Mesendoderm (in vitro differentiated cells): ENCODE data around the gene GDPD5.

Experiments
- DNase-seq: peaks from one replicate; pipeline ENCODE4 v3.0.0; 2013
- H2AK5ac ChIP-seq: 2 replicates; pipeline ENCODE4 v1.6.1; 2013; ENCODE audit warnings: low read length, inconsistent platforms
- H2BK120ac ChIP-seq: 2 replicates; pipeline ENCODE4 v1.6.1; 2013; ENCODE audit warnings: low read depth, mild to moderate bottlenecking, low read length, moderate library complexity, mixed read lengths
- H2BK15ac ChIP-seq: replicated peaks from 2 replicates; pipeline ENCODE4 v1.6.1; 2013; ENCODE audit warnings: low read depth, mild to moderate bottlenecking, moderate library complexity
- H2BK5ac ChIP-seq: 2 replicates; pipeline ENCODE4 v1.6.1; 2013; ENCODE audit warnings: low read length, inconsistent platforms
- H3K18ac ChIP-seq: 2 replicates; pipeline ENCODE4 v1.6.1; 2013; ENCODE audit warnings: mild to moderate bottlenecking, low read length, mixed read lengths
- H3K23ac ChIP-seq: one replicate; pipeline ENCODE4 v1.6.1; 2013; ENCODE audit warnings: low read length
- H3K27ac ChIP-seq: 2 replicates; pipeline ENCODE4 v1.5.1; 2013; ENCODE audit warnings: low read depth, mild to moderate bottlenecking, inconsistent platforms, low read length, moderate library complexity
- H3K27me3 ChIP-seq: 2 replicates; pipeline ENCODE4 v1.6.1; 2013; ENCODE audit warnings: low read length, control low read depth, mild to moderate bottlenecking, inconsistent platforms; ENCODE audit not compliant: insufficient read depth, poor library complexity
- H3K36me3 ChIP-seq: 2 replicates; pipeline ENCODE4 v1.6.1; 2013; ENCODE audit warnings: low read length, inconsistent platforms; ENCODE audit not compliant: control insufficient read depth, insufficient read depth
- H3K4ac ChIP-seq: one replicate; pipeline ENCODE4 v1.6.1; 2013; ENCODE audit warnings: low read depth, mild to moderate bottlenecking, low read length, moderate library complexity
- H3K4me1 ChIP-seq: 2 replicates; pipeline ENCODE4 v1.6.1; 2013; ENCODE audit warnings: low read depth, low read length, inconsistent platforms; ENCODE audit not compliant: control insufficient read depth
- H3K4me2 ChIP-seq: 2 replicates; pipeline ENCODE4 v1.6.1; 2013; ENCODE audit warnings: low read length
- H3K4me3 ChIP-seq: 2 replicates; pipeline ENCODE4 v1.5.1; 2013; ENCODE audit warnings: mild to moderate bottlenecking, low read length
- H3K56ac ChIP-seq: one replicate; pipeline ENCODE4 v1.6.1; 2013; ENCODE audit warnings: low read length
- H3K79me1 ChIP-seq: 2 replicates; pipeline ENCODE4 v1.6.1; 2013; ENCODE audit warnings: low read length, inconsistent platforms
- H3K79me2 ChIP-seq: 2 replicates; pipeline ENCODE4 v1.6.1; 2013; ENCODE audit warnings: mild to moderate bottlenecking, low read length; ENCODE audit not compliant: control insufficient read depth, insufficient read depth
- H3K9ac ChIP-seq: 2 replicates; pipeline ENCODE4 v1.6.1; 2013; ENCODE audit warnings: low read length, inconsistent platforms
- H4K5ac ChIP-seq: one replicate; pipeline ENCODE4 v1.6.1; 2013; ENCODE audit warnings: low read length
- H4K8ac ChIP-seq: one replicate; pipeline ENCODE4 v1.6.1; 2013; ENCODE audit warnings: low read depth, mild to moderate bottlenecking, control low read depth, low read length, moderate library complexity
- WGBS: extraction: QIAGEN DNeasy Blood & Tissue Kit; methylation state at CpG from one replicate; pipeline ENCODE4 v1.1.7; 2013; ENCODE audit warnings: low lambda C conversion rate, missing lambda C conversion rate; ENCODE audit not compliant: insufficient coverage; ENCODE audit errors: extremely low coverage; 5-methylcytosine and 5-hydroxymethylcytosine counted together

GDPD5 gene

DNA sequence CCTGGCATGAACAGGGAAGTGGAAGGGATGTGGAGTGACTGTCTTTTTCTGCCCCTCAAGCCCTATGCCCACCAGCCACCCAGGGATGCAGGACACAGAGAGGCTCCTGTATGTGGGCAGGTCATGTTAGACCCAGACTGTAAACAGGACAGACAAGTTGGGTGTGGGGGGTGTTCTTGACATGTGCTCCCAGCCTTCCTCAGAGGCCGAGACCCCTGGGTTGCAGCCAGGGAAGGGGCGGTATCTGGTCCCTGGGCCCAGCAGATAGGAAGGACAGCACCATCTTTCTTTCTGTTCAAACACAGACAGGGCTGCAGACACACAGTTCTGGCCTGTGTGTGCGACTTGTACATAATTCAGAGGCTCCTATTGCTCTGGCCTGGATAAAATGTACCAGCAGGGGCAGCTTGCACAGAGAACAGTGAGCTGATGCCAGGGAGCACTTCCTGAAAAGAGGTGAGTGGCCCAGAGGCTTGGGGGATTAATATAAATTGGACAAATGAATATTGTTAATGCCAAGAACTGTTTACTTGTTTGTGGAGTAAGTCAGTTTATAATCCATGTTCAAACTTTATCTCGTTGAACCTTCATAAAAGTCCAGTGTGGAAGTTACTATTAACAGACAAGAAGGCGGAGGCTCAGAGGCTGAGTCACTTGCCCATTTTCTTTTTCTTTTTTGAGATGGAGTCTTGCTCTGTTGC lies 16.6 kb downstream of the GDPD5 start:
- H3K23ac ChIP-seq = no peak overlapping the region
- H3K36me3 ChIP-seq = no peaks in the 10 kb centered on the region
- no peak overlapping the region for H4K5ac ChIP-seq
- H3K4ac ChIP-seq = no peak overlapping the region
- no peak overlapping the region for H3K18ac ChIP-seq
- H3K79me2 ChIP-seq = no peaks in the 10 kb centered on the region
- no peaks in the 10 kb centered on the region for H3K79me1 ChIP-seq
- H3K9ac ChIP-seq = no peak overlapping the region
- no peaks in the 10 kb centered on the region for H3K4me1 ChIP-seq
- no peak overlapping the region for H2BK15ac ChIP-seq
- no peak overlapping the region for H3K4me3 ChIP-seq
- no peak overlapping the region for H2BK5ac ChIP-seq
- no peaks in the 10 kb centered on the region for H3K27me3 ChIP-seq
- H3K56ac ChIP-seq = peak overlapping the region; percentile 15
- no peak overlapping the region for H3K4me2 ChIP-seq
- no CpG with 5 or more reads among the region's 5 CpGs for WGBS
- no peak overlapping the region for H2AK5ac ChIP-seq
- no peak overlapping the region for H4K8ac ChIP-seq
- H3K27ac ChIP-seq = no peak overlapping the region
- no peak overlapping the region for H2BK120ac ChIP-seq
- no peak for DNase-seq

GRCh38 chr11:75508051-75508561 lies 17.6 kb downstream of the GDPD5 start:
- no peak for DNase-seq
- H3K4ac ChIP-seq = no peak overlapping the region
- H2AK5ac ChIP-seq = no peak overlapping the region
- no peak overlapping the region for H2BK120ac ChIP-seq
- no peak overlapping the region for H3K23ac ChIP-seq
- no peak overlapping the region for H3K56ac ChIP-seq
- no peaks in the 10 kb centered on the region for H3K79me2 ChIP-seq
- H2BK5ac ChIP-seq = no peak overlapping the region
- no peak overlapping the region for H3K27ac ChIP-seq
- H3K36me3 ChIP-seq = no peaks in the 10 kb centered on the region
- no peaks in the 10 kb centered on the region for H3K27me3 ChIP-seq
- no peak overlapping the region for H2BK15ac ChIP-seq
- WGBS = no CpG with 5 or more reads among the region's 8 CpGs
- H3K4me3 ChIP-seq = no peak overlapping the region
- H4K5ac ChIP-seq = no peak overlapping the region
- H3K4me1 ChIP-seq = no peaks in the 10 kb centered on the region
- H3K18ac ChIP-seq = no peak overlapping the region
- H3K79me1 ChIP-seq = no peaks in the 10 kb centered on the region
- H3K4me2 ChIP-seq = no peak overlapping the region
- H3K9ac ChIP-seq = no peak overlapping the region
- no peak overlapping the region for H4K8ac ChIP-seq

- Histone ChIP-seq H2BK15ac (no peak overlapping the region), H3K36me3 (no peaks in the 10 kb centered on the region), H3K23ac (no peak overlapping the region), H3K27me3 (no peaks in the 10 kb centered on the region), H2BK120ac (no peak overlapping the region), H3K9ac (no peak overlapping the region), H3K4me3 (no peak overlapping the region), H4K5ac (no peak overlapping the region), H3K56ac (no peak overlapping the region), H3K4ac (no peak overlapping the region), H3K4me2 (no peak overlapping the region), H3K4me1 (no peaks in the 10 kb centered on the region), H4K8ac (no peak overlapping the region), H3K18ac (no peak overlapping the region), H3K79me2 (no peaks in the 10 kb centered on the region), H3K79me1 (no peaks in the 10 kb centered on the region), H2AK5ac (no peak overlapping the region), H3K27ac (no peak overlapping the region), H2BK5ac (no peak overlapping the region)
- no CpG with 5 or more reads among the region's 3 CpGs for WGBS
- DNase-seq = no peak
These were observed 18.2 kb downstream of the GDPD5 start for GRCh38 chr11:75507571-75507970.

DNA sequence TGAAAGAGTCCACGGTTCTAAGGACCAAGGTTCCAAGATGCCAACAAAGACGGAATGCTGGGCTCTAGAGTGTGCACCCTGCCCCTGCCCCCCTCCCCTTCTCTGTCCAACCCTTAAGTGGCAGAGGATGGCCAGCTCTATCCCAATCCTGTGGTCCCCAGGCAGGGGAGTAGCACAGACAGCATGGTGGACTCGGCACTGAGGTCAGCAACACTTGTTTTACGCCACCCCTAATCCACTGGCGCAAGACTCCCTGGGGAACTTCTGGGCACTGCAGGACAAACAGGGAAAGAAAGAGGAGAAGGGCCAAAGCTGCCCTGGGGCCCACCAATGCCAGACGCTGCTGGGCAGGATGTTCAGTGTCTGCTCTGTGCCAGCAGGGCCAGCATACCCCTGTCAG lies 18.9 kb downstream of the GDPD5 start:
- no peaks in the 10 kb centered on the region for H3K79me2 ChIP-seq
- H3K18ac ChIP-seq = no peak overlapping the region
- no peak overlapping the region for H2BK120ac ChIP-seq
- H3K79me1 ChIP-seq = no peaks in the 10 kb centered on the region
- no peak overlapping the region for H3K9ac ChIP-seq
- H3K27me3 ChIP-seq = no peaks in the 10 kb centered on the region
- no peak overlapping the region for H2BK5ac ChIP-seq
- no peak for DNase-seq
- no peak overlapping the region for H3K56ac ChIP-seq
- no peak overlapping the region for H4K5ac ChIP-seq
- H3K36me3 ChIP-seq = no peaks in the 10 kb centered on the region
- no CpG with 5 or more reads among the region's 6 CpGs for WGBS
- H3K23ac ChIP-seq = no peak overlapping the region
- no peak overlapping the region for H2AK5ac ChIP-seq
- H3K27ac ChIP-seq = no peak overlapping the region
- no peaks in the 10 kb centered on the region for H3K4me1 ChIP-seq
- no peak overlapping the region for H3K4me2 ChIP-seq
- H3K4ac ChIP-seq = no peak overlapping the region
- no peak overlapping the region for H2BK15ac ChIP-seq
- H3K4me3 ChIP-seq = no peak overlapping the region
- no peak overlapping the region for H4K8ac ChIP-seq

GRCh38 chr11:75505916-75506692 lies 19.6 kb downstream of the GDPD5 start:
- H3K56ac ChIP-seq = no peak overlapping the region
- no peak overlapping the region for H2BK5ac ChIP-seq
- no CpG with 5 or more reads among the region's 11 CpGs for WGBS
- H3K79me1 ChIP-seq = no peaks in the 10 kb centered on the region
- H2AK5ac ChIP-seq = no peak overlapping the region
- no peak overlapping the region for H2BK120ac ChIP-seq
- no peak overlapping the region for H4K5ac ChIP-seq
- H3K23ac ChIP-seq = no peak overlapping the region
- no peak overlapping the region for H3K9ac ChIP-seq
- no peak overlapping the region for H2BK15ac ChIP-seq
- no peak overlapping the region for H3K18ac ChIP-seq
- no peak overlapping the region for H3K4me2 ChIP-seq
- H3K27me3 ChIP-seq = no peaks in the 10 kb centered on the region
- no peak for DNase-seq
- H3K36me3 ChIP-seq = no peaks in the 10 kb centered on the region
- H4K8ac ChIP-seq = no peak overlapping the region
- no peaks in the 10 kb centered on the region for H3K4me1 ChIP-seq
- H3K79me2 ChIP-seq = no peaks in the 10 kb centered on the region
- H3K27ac ChIP-seq = no peak overlapping the region
- no peak overlapping the region for H3K4me3 ChIP-seq
- H3K4ac ChIP-seq = no peak overlapping the region
